ENCODE data around the gene PHYHIPL.

GRCh38 chr10:59276133-59276532, 99.7 kb downstream of the PHYHIPL start:
- no peak for TF ChIP-seq MAX (IDR thresholded peaks at IDR 0.05)
- TF ChIP-seq FOXM1 (IDR thresholded peaks at IDR 0.05; ENCODE audit: borderline replicate concordance, low read depth): no peak
- no peak for TF ChIP-seq CEBPB (IDR thresholded peaks at IDR 0.05)
- no peak for TF ChIP-seq NFIC (IDR thresholded peaks at IDR 0.05)
- TF ChIP-seq TAF1 (IDR thresholded peaks at IDR 0.05; ENCODE audit: low read depth): no peak
- no peak for TF ChIP-seq RAD21 (IDR thresholded peaks at IDR 0.05; ENCODE audit: low read depth)
- TF ChIP-seq EP300 (IDR thresholded peaks at IDR 0.05; ENCODE audit: borderline replicate concordance): no peak
- TF ChIP-seq YY1 (IDR thresholded peaks at IDR 0.05; ENCODE audit: low read depth): no peak
- TF ChIP-seq REST (IDR thresholded peaks at IDR 0.05; ENCODE audit: low read depth): no peak
- TF ChIP-seq ZBTB7A (IDR thresholded peaks at IDR 0.05; ENCODE audit: low read depth): no peak
- no peak for TF ChIP-seq TEAD4 (IDR thresholded peaks at IDR 0.05)
- TF ChIP-seq EGR1 (IDR thresholded peaks at IDR 0.05): no peak
